ENCODE measurements around the gene PRUNE2. TPM values are rescaled to one million over a fixed set of nuclear protein-coding genes. Genes with fewer than 3 reads are reported as not detected.
"Not testable (repeated sequence)": the region's sequence is repeated elsewhere in the genome, so short reads cannot be mapped to it uniquely, and the experiment has no call there.

Gene PRUNE2
- total RNA-seq, 2 experiments from 2014 or later: 0.23 to 0.42 TPM

DNA sequence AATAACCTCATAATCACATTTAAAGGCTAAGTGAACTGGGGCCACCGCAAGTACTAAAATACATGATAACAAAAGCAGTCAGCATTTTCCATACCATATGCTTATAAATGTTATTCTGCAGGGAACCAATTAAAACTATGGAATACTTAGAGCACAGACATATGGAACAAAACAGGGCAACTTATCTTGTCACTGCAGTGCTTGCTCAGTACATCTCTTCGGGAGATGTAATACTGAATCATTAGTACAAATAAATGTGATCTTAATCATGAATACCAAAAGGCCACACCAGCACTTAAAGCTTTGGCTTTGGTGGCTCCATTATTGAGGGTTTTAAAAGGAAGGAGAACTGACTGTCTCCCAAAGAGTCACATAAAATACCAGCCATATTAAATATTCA, 32.1 kb downstream of the PRUNE2 start:
- H3K4me3 Mint-ChIP-seq: no peak overlapping the region
- H3K36me3 Mint-ChIP-seq (ENCODE audit: low read depth): no peaks in the 10 kb centered on the region
- ChIA-PET POLR2A (no interaction called here), CTCF (no interaction called here)
- no peak overlapping the region for H3K27ac Mint-ChIP-seq
- DNase-seq: no peak
- H3K4me1 Mint-ChIP-seq: no peaks in the 10 kb centered on the region
- peaks cover 8% of the 10 kb centered on the region for H3K27me3 Mint-ChIP-seq
- no peaks in the 10 kb centered on the region for H3K9me3 Mint-ChIP-seq

- Mint-ChIP-seq H3K36me3 (ENCODE audit: low read depth) (no peaks in the 10 kb centered on the region), H3K27ac (no peak overlapping the region), H3K4me3 (no peak overlapping the region), H3K9me3 (no peaks in the 10 kb centered on the region), H3K27me3 (peaks cover 10% of the 10 kb centered on the region), H3K4me1 (no peaks in the 10 kb centered on the region)
- no peak for DNase-seq
- ChIA-PET CTCF (no interaction called here), POLR2A (no interaction called here)
Observed at GRCh38 chr9:76873056-76873792, 32.7 kb downstream of the PRUNE2 start.

DNA sequence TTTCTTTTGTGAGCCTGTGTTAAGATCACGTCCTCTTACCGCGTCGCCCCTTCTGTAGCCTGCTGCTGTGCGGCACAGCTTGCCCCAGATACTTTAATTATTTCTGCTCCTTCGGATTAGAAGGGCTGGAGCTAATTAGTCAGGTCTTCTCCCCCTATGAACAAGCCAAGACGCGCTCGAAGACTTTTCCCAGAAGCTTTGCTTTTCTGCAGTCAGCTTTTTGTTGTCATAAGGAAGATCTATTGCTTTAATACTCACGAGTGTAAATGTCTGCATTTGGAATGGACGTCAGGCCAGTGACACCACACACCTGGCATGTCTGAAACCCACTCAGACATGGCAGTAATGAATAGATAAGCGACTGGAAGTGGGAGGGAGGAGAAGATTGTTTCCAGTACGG, 37.0 kb downstream of the PRUNE2 start:
- H3K27me3 Mint-ChIP-seq: peaks cover 9% of the 10 kb centered on the region
- ChIA-PET CTCF (no interaction called here), POLR2A (no interaction called here)
- H3K27ac Mint-ChIP-seq: no peak overlapping the region
- no peak for DNase-seq
- no peaks in the 10 kb centered on the region for H3K36me3 Mint-ChIP-seq (ENCODE audit: low read depth)
- H3K4me1 Mint-ChIP-seq: peaks cover 2% of the 10 kb centered on the region
- H3K9me3 Mint-ChIP-seq: no peaks in the 10 kb centered on the region
- H3K4me3 Mint-ChIP-seq: no peak overlapping the region

DNA sequence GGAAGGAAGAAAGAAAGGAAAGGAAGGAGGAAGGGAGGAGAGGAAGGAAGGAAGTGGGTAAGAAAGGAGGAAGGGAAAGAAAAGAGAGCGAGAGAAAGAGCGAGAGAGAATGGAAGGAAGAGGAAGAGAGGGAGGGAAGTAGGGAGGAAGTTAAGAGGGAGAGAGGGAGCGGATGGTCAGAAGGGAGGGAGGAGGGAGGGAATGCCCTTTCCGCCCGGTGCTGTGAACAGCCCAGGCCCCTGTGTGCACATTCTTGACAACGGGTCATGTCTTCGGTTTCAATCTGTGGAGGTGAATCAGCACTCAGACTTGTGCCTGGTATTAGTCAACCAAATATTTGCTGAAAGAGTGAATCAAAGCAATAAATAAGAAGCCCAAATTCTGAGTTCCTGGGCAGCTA, 39.2 kb downstream of the PRUNE2 start:
- no peak for DNase-seq
- Mint-ChIP-seq H3K36me3 (ENCODE audit: low read depth) (no peaks in the 10 kb centered on the region), H3K4me3 (no peak overlapping the region), H3K4me1 (peaks cover 2% of the 10 kb centered on the region), H3K27ac (no peak overlapping the region), H3K9me3 (no peaks in the 10 kb centered on the region), H3K27me3 (peaks cover 9% of the 10 kb centered on the region)
- ChIA-PET CTCF (no interaction called here), POLR2A (no interaction called here)

GRCh38 chr9:76863832-76864231, 42.1 kb downstream of the PRUNE2 start:
- ChIA-PET CTCF (no interaction called here), POLR2A (no interaction called here)
- Mint-ChIP-seq H3K36me3 (ENCODE audit: low read depth) (no peaks in the 10 kb centered on the region), H3K27ac (no peak overlapping the region), H3K4me1 (peaks cover 2% of the 10 kb centered on the region), H3K27me3 (peaks cover 9% of the 10 kb centered on the region), H3K4me3 (no peak overlapping the region), H3K9me3 (no peaks in the 10 kb centered on the region)
- no peak for DNase-seq

DNA sequence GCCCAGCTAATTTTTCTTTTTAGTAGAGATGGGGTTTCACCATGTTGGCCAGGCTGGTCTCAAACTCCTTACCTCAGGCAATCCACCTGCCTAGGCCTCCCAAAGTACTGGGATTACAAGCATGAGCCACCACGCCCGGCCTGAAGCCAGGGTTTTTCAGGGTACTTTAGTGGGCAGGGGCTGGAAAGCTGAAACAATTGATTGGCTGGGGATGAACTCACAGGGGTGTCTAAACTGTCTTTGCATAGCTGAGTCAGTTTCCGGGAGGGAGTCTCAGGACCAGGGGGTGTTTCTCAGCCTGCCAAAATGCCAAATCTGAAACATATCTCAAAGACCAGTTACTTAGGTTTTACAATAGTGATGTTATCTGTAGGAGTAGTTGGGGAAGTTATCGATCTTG, 46.1 kb downstream of the PRUNE2 start:
- H3K4me1 Mint-ChIP-seq: no peaks in the 10 kb centered on the region
- H3K4me3 Mint-ChIP-seq: no peak overlapping the region
- no peak overlapping the region for H3K27ac Mint-ChIP-seq
- POLR2A ChIA-PET: no interaction called here
- DNase-seq: no peak
- H3K27me3 Mint-ChIP-seq: peaks cover 5% of the 10 kb centered on the region
- CTCF ChIA-PET: no interaction called here
- H3K9me3 Mint-ChIP-seq: no peaks in the 10 kb centered on the region
- H3K36me3 Mint-ChIP-seq (ENCODE audit: low read depth): no peaks in the 10 kb centered on the region

- H3K27ac Mint-ChIP-seq; H3K36me3 Mint-ChIP-seq (ENCODE audit: low read depth); DNase-seq; H3K27me3 Mint-ChIP-seq; H3K9me3 Mint-ChIP-seq; POLR2A ChIA-PET; H3K4me1 Mint-ChIP-seq; H3K4me3 Mint-ChIP-seq; CTCF ChIA-PET: not testable (repeated sequence)
Observed at GRCh38 chr9:76858248-76858647, 47.7 kb downstream of the PRUNE2 start.

GRCh38 chr9:76856016-76856415, 49.9 kb downstream of the PRUNE2 start:
- no peaks in the 10 kb centered on the region for H3K27me3 Mint-ChIP-seq
- DNase-seq: no peak
- no peak overlapping the region for H3K4me3 Mint-ChIP-seq
- H3K9me3 Mint-ChIP-seq: no peaks in the 10 kb centered on the region
- no peaks in the 10 kb centered on the region for H3K36me3 Mint-ChIP-seq (ENCODE audit: low read depth)
- ChIA-PET POLR2A (interaction anchor here (0.7 kb wide), 1 partner anchor 194 kb away, joined by 3 read pairs; no protein-coding TSS in a partner anchor), CTCF (no interaction called here)
- H3K4me1 Mint-ChIP-seq: no peaks in the 10 kb centered on the region
- no peak overlapping the region for H3K27ac Mint-ChIP-seq

GRCh38 chr9:76855015-76855414, 50.9 kb downstream of the PRUNE2 start:
- Mint-ChIP-seq H3K9me3 (no peaks in the 10 kb centered on the region), H3K4me1 (no peaks in the 10 kb centered on the region), H3K4me3 (no peak overlapping the region), H3K27ac (no peak overlapping the region), H3K27me3 (no peaks in the 10 kb centered on the region), H3K36me3 (ENCODE audit: low read depth) (no peaks in the 10 kb centered on the region)
- DNase-seq: no peak
- ChIA-PET CTCF (no interaction called here), POLR2A (no interaction called here)

- ChIA-PET POLR2A (no interaction called here), CTCF (no interaction called here)
- no peak for DNase-seq
- H3K4me3 Mint-ChIP-seq: no peak overlapping the region
- no peaks in the 10 kb centered on the region for H3K36me3 Mint-ChIP-seq (ENCODE audit: low read depth)
- H3K9me3 Mint-ChIP-seq: no peaks in the 10 kb centered on the region
- H3K27me3 Mint-ChIP-seq: no peaks in the 10 kb centered on the region
- H3K27ac Mint-ChIP-seq: no peak overlapping the region
- H3K4me1 Mint-ChIP-seq: no peaks in the 10 kb centered on the region
Observed at GRCh38 chr9:76852026-76852425, 53.9 kb downstream of the PRUNE2 start.

GRCh38 chr9:76846297-76846696, 59.6 kb downstream of the PRUNE2 start:
- Mint-ChIP-seq H3K4me3 (no peak overlapping the region), H3K27me3 (peaks cover 4% of the 10 kb centered on the region), H3K4me1 (no peaks in the 10 kb centered on the region), H3K9me3 (no peaks in the 10 kb centered on the region), H3K36me3 (ENCODE audit: low read depth) (no peaks in the 10 kb centered on the region), H3K27ac (no peak overlapping the region)
- POLR2A ChIA-PET: no interaction called here
- no peak for DNase-seq
- CTCF ChIA-PET: no interaction called here

GRCh38 chr9:76845254-76845653, 60.7 kb downstream of the PRUNE2 start:
- POLR2A ChIA-PET: no interaction called here
- Mint-ChIP-seq H3K4me3 (no peak overlapping the region), H3K36me3 (ENCODE audit: low read depth) (no peaks in the 10 kb centered on the region), H3K27me3 (peaks cover 4% of the 10 kb centered on the region), H3K27ac (no peak overlapping the region), H3K4me1 (no peaks in the 10 kb centered on the region), H3K9me3 (no peaks in the 10 kb centered on the region)
- DNase-seq: no peak
- CTCF ChIA-PET: no interaction called here

- no peak for DNase-seq
- Mint-ChIP-seq H3K4me3 (no peak overlapping the region), H3K4me1 (no peaks in the 10 kb centered on the region), H3K36me3 (ENCODE audit: low read depth) (no peaks in the 10 kb centered on the region), H3K27ac (no peak overlapping the region), H3K27me3 (no peaks in the 10 kb centered on the region), H3K9me3 (no peaks in the 10 kb centered on the region)
- ChIA-PET POLR2A (no interaction called here), CTCF (no interaction called here)
Observed at GRCh38 chr9:76835571-76836283, 70.2 kb downstream of the PRUNE2 start.

- ChIA-PET POLR2A (no interaction called here), CTCF (interaction anchor here (1.0 kb wide), 1 partner anchor 40 kb away, joined by 6 read pairs; no protein-coding TSS in a partner anchor)
- no peak for DNase-seq
- no peak overlapping the region for H3K4me3 Mint-ChIP-seq
- H3K9me3 Mint-ChIP-seq: no peaks in the 10 kb centered on the region
- H3K4me1 Mint-ChIP-seq: no peaks in the 10 kb centered on the region
- peaks cover 6% of the 10 kb centered on the region for H3K27me3 Mint-ChIP-seq
- H3K36me3 Mint-ChIP-seq (ENCODE audit: low read depth): no peaks in the 10 kb centered on the region
- H3K27ac Mint-ChIP-seq: no peak overlapping the region
Observed at GRCh38 chr9:76828447-76828846, 77.5 kb downstream of the PRUNE2 start.

Data from activated CD4-positive, alpha-beta T cell treated with anti-CD3 and anti-CD28 coated beads, Interleukin-2, amount 10 ng/mL, durations not matched to agents 7 days and 5 days (primary cell).